Urinary bladder (tissue), 4 donors: ENCODE results near the gene FXYD1. TPM values are rescaled to one million over a fixed set of nuclear protein-coding genes. Genes with fewer than 3 reads are reported as not detected.
"Not testable (repeated sequence)": the region's sequence is repeated elsewhere in the genome, so short reads cannot be mapped to it uniquely, and the experiment has no call there.

ENCODE experiments used
- DNase-seq: peaks from one replicate; pipeline ENCODE4 v3.0.0-alpha.2; 2015; ENCODE audit errors: extremely low spot score
- H3K27ac ChIP-seq: one replicate; pipeline ENCODE4 v1.5.1; 2013; ENCODE audit warnings: low read depth, mild to moderate bottlenecking, moderate library complexity
- H3K36me3 ChIP-seq: one replicate; pipeline ENCODE4 v1.6.1; 2013; ENCODE audit warnings: mild to moderate bottlenecking, moderate library complexity; ENCODE audit not compliant: insufficient read depth
- H3K4me1 ChIP-seq: one replicate; pipeline ENCODE4 v1.6.1; 2013; ENCODE audit warnings: mild to moderate bottlenecking, moderate library complexity; ENCODE audit not compliant: insufficient read depth
- H3K4me3 ChIP-seq: one replicate; pipeline ENCODE4 v1.5.1; 2013; ENCODE audit warnings: low read depth, low read length
- WGBS: extraction: QIAGEN DNeasy Blood & Tissue Kit; methylation state at CpG from one replicate; pipeline ENCODE4 v1.1.7; 2013; 5-methylcytosine and 5-hydroxymethylcytosine counted together
- polyA plus RNA-seq: library from polyadenylated mRNA; stranded (reverse); fragments of 200-250 nt; gene quantifications from one replicate; pipeline ENCODE4 v1.2.3, GENCODE V29; 2013
- total RNA-seq: library from RNA; depleted of rRNA; stranded (reverse); fragments of >200 nt; gene quantifications from one replicate; pipeline ENCODE4 v1.2.3, GENCODE V29; 2014
- donor health status: healthy with polysubstance abuse.
- donor health status: healthy.

Gene FXYD1
- total and polyA plus RNA-seq, 2 donors: 26.9 to 121 TPM

GRCh38 chr19:35150445-35150844 lies 11.8 kb downstream of the FXYD1 start:
- WGBS: 77% methylated on average over 2 of the region's 2 CpGs
- no peak overlapping the region for H3K27ac ChIP-seq
- H3K36me3 ChIP-seq: no peaks in the 10 kb centered on the region
- H3K4me1 ChIP-seq: no peaks in the 10 kb centered on the region
- DNase-seq: no peak
- H3K4me3 ChIP-seq: no peak overlapping the region

GRCh38 chr19:35151273-35152065 lies 12.8 kb downstream of the FXYD1 start:
- WGBS: 90% methylated on average over 20 of the region's 20 CpGs
- H3K4me1 ChIP-seq: no peaks in the 10 kb centered on the region

GRCh38 chr19:35153129-35153522 lies 14.5 kb downstream of the FXYD1 start:
- not testable (repeated sequence) for H3K27ac ChIP-seq, H3K36me3 ChIP-seq, DNase-seq, H3K4me3 ChIP-seq, H3K4me1 ChIP-seq
- WGBS: 58% methylated on average over 10 of the region's 10 CpGs

More at GRCh38 chr19:35151273-35152065, 12.8 kb downstream of the FXYD1 start:
- no peak overlapping the region for H3K4me3 ChIP-seq
- no peak overlapping the region for H3K27ac ChIP-seq
- no peak for DNase-seq
- no peaks in the 10 kb centered on the region for H3K36me3 ChIP-seq

- H3K4me3 ChIP-seq: peak overlapping the region; percentile 61
- no peak for DNase-seq
- peak overlapping the region; percentile 49 for H3K27ac ChIP-seq
- H3K36me3 ChIP-seq: no peaks in the 10 kb centered on the region
- no peaks in the 10 kb centered on the region for H3K4me1 ChIP-seq
- WGBS: under 1% methylated on average over 36 of the region's 36 CpGs
These were observed 15.3 kb downstream of the FXYD1 start for GRCh38 chr19:35153701-35154524.

- Histone ChIP-seq H3K36me3 (no peaks in the 10 kb centered on the region), H3K4me3 (peak within 1 kb of the TSS; percentile 61), H3K4me1 (no peaks in the 10 kb centered on the region), H3K27ac (peak within 1 kb of the TSS; percentile 74)
- WGBS: 1% methylated on average over 49 of the region's 49 CpGs
- DNase-seq: no peak
These were observed 16.1 kb downstream of the FXYD1 start, which contains the start of gene FXYD5 for GRCh38 chr19:35154525-35155406. Gene FXYD5 (plus strand): TSS chr19:35154735. CDS start chr19:35155551, 816 bp downstream.

GRCh38 chr19:35155441-35155840 lies 16.8 kb downstream of the FXYD1 start:
- DNase-seq: no peak
- WGBS: 24% methylated on average over 17 of the region's 17 CpGs
- Histone ChIP-seq H3K27ac (no peak overlapping the region), H3K4me1 (no peaks in the 10 kb centered on the region), H3K36me3 (no peaks in the 10 kb centered on the region), H3K4me3 (peak overlapping the region; percentile 61)

- H3K27ac ChIP-seq: no peak overlapping the region
- H3K4me1 ChIP-seq: no peaks in the 10 kb centered on the region
- 91% methylated on average over 6 of the region's 6 CpGs for WGBS
- DNase-seq: no peak
- no peaks in the 10 kb centered on the region for H3K36me3 ChIP-seq
- peak overlapping the region; percentile 61 for H3K4me3 ChIP-seq
These were observed 17.5 kb downstream of the FXYD1 start for GRCh38 chr19:35155981-35156672.

GRCh38 chr19:35156673-35157014 lies 18.0 kb downstream of the FXYD1 start:
- no peak for DNase-seq
- Histone ChIP-seq H3K4me3 (no peak overlapping the region), H3K27ac (no peak overlapping the region), H3K4me1 (no peaks in the 10 kb centered on the region), H3K36me3 (no peaks in the 10 kb centered on the region)
- WGBS: 85% methylated on average over 7 of the region's 7 CpGs

GRCh38 chr19:35157431-35157830 lies 18.8 kb downstream of the FXYD1 start:
- H3K4me1 ChIP-seq: no peaks in the 10 kb centered on the region
- 98% methylated on average over 4 of the region's 4 CpGs for WGBS
- H3K4me3 ChIP-seq: no peak overlapping the region
- no peaks in the 10 kb centered on the region for H3K36me3 ChIP-seq
- DNase-seq: no peak
- no peak overlapping the region for H3K27ac ChIP-seq

- Histone ChIP-seq H3K4me3 (no peak overlapping the region), H3K27ac (no peak overlapping the region), H3K4me1 (no peaks in the 10 kb centered on the region), H3K36me3 (peaks cover 2% of the 10 kb centered on the region)
- WGBS: 84% methylated on average over 8 of the region's 8 CpGs
- no peak for DNase-seq
These were observed 21.0 kb downstream of the FXYD1 start for GRCh38 chr19:35159606-35160005.

GRCh38 chr19:35160629-35161433 lies 22.2 kb downstream of the FXYD1 start:
- no peak overlapping the region for H3K27ac ChIP-seq
- no peak overlapping the region for H3K4me3 ChIP-seq
- WGBS: 87% methylated on average over 9 of the region's 9 CpGs
- DNase-seq: no peak
- H3K36me3 ChIP-seq: peaks cover 2% of the 10 kb centered on the region
- no peaks in the 10 kb centered on the region for H3K4me1 ChIP-seq

GRCh38 chr19:35161434-35161743 lies 22.8 kb downstream of the FXYD1 start:
- H3K36me3 ChIP-seq: peaks cover 2% of the 10 kb centered on the region
- 95% methylated on average over 2 of the region's 2 CpGs for WGBS
- H3K4me1 ChIP-seq: no peaks in the 10 kb centered on the region
- H3K4me3 ChIP-seq: no peak overlapping the region
- no peak overlapping the region for H3K27ac ChIP-seq
- DNase-seq: no peak
